Measurements from ENCODE around the gene CCDC71L. TPM values are rescaled to one million over a fixed set of nuclear protein-coding genes. Genes with fewer than 3 reads are reported as not detected.

CCDC71L gene
- total RNA-seq, 1 donor from 2014 or later: 52.4 TPM

GRCh38 chr7:106659166-106659962, 1.6 kb downstream of the CCDC71L start:
- DNase-seq (ENCODE audit: extremely low read depth, low read depth, low spot score): no peak

- DNase-seq (ENCODE audit: extremely low read depth, low read depth, low spot score): no peak
These were observed 2.4 kb downstream of the CCDC71L start for GRCh38 chr7:106658316-106659165.

GRCh38 chr7:106657085-106657991, 3.6 kb downstream of the CCDC71L start:
- no peak for DNase-seq (ENCODE audit: extremely low read depth, low read depth, low spot score)

- no peak for DNase-seq (ENCODE audit: extremely low read depth, low read depth, low spot score)
These were observed 5.1 kb downstream of the CCDC71L start for GRCh38 chr7:106655703-106656498.

- DNase-seq (ENCODE audit: extremely low read depth, low read depth, low spot score): no peak
These were observed 7.5 kb downstream of the CCDC71L start for GRCh38 chr7:106653488-106653887.

- no peak for DNase-seq (ENCODE audit: extremely low read depth, low read depth, low spot score)
These were observed 8.0 kb downstream of the CCDC71L start for GRCh38 chr7:106652909-106653308.

GRCh38 chr7:106652092-106652491, 8.9 kb downstream of the CCDC71L start:
- DNase-seq (ENCODE audit: extremely low read depth, low read depth, low spot score): no peak

GRCh38 chr7:106646256-106646655, 14.7 kb downstream of the CCDC71L start:
- DNase-seq (ENCODE audit: extremely low read depth, low read depth, low spot score): no peak

- no peak for DNase-seq (ENCODE audit: extremely low read depth, low read depth, low spot score)
These were observed 16.0 kb downstream of the CCDC71L start for GRCh38 chr7:106644999-106645398.

- DNase-seq (ENCODE audit: extremely low read depth, low read depth, low spot score): no peak
These were observed 17.6 kb downstream of the CCDC71L start for GRCh38 chr7:106643216-106644000.

- no peak for DNase-seq (ENCODE audit: extremely low read depth, low read depth, low spot score)
These were observed 19.5 kb downstream of the CCDC71L start for GRCh38 chr7:106641416-106641815.

- DNase-seq (ENCODE audit: extremely low read depth, low read depth, low spot score): no peak
These were observed 20.4 kb downstream of the CCDC71L start for GRCh38 chr7:106640368-106641141.

- DNase-seq (ENCODE audit: extremely low read depth, low read depth, low spot score): no peak
These were observed 21.3 kb downstream of the CCDC71L start for GRCh38 chr7:106639476-106640334.

GRCh38 chr7:106635411-106635810, 25.5 kb downstream of the CCDC71L start:
- DNase-seq (ENCODE audit: extremely low read depth, low read depth, low spot score): no peak

GRCh38 chr7:106634958-106635357, 26.0 kb downstream of the CCDC71L start:
- no peak for DNase-seq (ENCODE audit: extremely low read depth, low read depth, low spot score)

GRCh38 chr7:106630648-106631047, 30.3 kb downstream of the CCDC71L start:
- DNase-seq (ENCODE audit: extremely low read depth, low read depth, low spot score): no peak

GRCh38 chr7:106629516-106629915, 31.4 kb downstream of the CCDC71L start:
- no peak for DNase-seq (ENCODE audit: extremely low read depth, low read depth, low spot score)

Data from glomerular endothelial cell (primary cell).